Measurements from ENCODE around the gene HELZ.
"Not testable (repeated sequence)": the region's sequence is repeated elsewhere in the genome, so short reads cannot be mapped to it uniquely, and the experiment has no call there.

The HELZ gene, protein sequence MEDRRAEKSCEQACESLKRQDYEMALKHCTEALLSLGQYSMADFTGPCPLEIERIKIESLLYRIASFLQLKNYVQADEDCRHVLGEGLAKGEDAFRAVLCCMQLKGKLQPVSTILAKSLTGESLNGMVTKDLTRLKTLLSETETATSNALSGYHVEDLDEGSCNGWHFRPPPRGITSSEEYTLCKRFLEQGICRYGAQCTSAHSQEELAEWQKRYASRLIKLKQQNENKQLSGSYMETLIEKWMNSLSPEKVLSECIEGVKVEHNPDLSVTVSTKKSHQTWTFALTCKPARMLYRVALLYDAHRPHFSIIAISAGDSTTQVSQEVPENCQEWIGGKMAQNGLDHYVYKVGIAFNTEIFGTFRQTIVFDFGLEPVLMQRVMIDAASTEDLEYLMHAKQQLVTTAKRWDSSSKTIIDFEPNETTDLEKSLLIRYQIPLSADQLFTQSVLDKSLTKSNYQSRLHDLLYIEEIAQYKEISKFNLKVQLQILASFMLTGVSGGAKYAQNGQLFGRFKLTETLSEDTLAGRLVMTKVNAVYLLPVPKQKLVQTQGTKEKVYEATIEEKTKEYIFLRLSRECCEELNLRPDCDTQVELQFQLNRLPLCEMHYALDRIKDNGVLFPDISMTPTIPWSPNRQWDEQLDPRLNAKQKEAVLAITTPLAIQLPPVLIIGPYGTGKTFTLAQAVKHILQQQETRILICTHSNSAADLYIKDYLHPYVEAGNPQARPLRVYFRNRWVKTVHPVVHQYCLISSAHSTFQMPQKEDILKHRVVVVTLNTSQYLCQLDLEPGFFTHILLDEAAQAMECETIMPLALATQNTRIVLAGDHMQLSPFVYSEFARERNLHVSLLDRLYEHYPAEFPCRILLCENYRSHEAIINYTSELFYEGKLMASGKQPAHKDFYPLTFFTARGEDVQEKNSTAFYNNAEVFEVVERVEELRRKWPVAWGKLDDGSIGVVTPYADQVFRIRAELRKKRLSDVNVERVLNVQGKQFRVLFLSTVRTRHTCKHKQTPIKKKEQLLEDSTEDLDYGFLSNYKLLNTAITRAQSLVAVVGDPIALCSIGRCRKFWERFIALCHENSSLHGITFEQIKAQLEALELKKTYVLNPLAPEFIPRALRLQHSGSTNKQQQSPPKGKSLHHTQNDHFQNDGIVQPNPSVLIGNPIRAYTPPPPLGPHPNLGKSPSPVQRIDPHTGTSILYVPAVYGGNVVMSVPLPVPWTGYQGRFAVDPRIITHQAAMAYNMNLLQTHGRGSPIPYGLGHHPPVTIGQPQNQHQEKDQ (N-terminal part only)

DNA sequence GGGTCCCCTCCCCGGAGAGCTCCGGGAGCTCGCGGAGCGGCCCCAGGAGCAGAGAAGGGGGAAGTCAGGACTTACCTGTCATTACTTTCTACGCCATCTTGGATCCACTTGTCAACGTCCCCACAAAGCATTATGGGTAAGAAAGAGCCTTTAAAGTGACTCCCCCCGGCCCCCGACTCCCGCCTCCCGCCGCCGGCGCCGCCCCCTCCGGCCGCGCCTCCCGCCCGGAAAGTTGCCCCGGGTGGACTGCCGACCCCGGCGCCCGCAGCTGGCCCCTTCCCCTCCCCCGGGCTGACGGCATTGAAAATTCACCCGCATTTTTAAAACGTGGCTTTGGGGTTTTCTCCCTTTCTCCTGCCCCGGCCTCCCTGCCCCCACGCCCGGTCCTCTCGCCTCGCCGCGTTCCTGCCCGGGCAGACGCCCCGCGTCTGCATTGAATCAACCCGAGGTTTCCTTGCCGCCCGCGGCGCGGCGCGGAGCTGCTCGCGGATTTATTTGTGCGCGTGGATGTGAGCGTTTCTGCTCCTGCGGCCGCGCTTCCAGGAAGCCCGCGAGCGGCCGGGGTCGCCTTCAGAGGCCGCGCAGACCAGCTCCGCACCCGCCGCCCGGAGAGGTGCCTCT lies at the start of gene HELZ:
Gene HELZ, minus strand, starts transcription at position 124 of the 621 bp plus-strand sequence. CDS start 26,392 bp downstream, outside the sequence.
- peak; percentile 66 for DNase-seq

DNA sequence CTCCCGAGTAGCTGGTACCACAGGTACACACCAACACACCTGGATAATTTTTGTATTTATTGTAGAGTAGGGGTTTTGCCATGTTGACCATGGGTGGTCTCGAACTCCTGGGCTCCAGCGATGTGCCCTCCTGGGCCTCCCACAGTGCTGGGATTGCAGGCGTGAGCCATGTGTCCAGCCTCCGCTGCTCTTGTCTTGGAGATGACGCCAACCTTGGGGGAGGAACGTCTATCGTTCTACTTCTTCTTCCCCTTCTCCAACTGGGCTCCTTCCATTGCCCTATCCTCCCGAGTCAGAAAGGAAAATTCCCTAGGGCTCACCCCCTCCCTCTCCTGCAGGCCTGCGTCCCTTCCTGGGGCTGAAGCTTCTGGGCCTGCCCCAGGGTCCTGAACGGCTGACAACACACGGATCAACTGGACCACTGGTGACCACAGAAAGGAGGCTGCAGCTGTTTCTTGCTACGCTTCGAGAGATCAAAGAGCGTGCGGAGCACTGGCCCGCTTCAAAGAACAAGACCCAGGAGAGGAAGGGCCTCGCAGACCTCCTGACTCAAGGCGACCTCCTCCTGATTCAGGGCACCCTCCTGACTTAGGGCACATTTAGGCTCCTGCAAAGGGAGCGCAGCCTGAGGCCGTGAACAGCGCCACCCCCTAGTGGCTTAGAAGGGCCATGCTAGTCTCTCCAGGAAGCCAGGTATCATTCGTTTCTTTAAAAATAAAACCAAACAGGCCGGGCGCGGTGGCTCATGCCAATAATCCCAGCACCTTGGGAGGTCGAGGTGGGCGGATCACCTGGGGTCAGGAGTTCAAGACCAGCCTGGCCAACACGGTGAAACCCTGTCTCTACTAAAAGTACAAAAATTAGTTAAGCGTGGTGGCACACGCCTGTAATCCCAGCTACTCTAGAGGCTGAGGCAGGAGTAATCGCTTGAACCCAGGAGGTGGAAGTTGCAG lies 48.5 kb upstream of the HELZ start:
- peak; percentile 56 for DNase-seq

DNA sequence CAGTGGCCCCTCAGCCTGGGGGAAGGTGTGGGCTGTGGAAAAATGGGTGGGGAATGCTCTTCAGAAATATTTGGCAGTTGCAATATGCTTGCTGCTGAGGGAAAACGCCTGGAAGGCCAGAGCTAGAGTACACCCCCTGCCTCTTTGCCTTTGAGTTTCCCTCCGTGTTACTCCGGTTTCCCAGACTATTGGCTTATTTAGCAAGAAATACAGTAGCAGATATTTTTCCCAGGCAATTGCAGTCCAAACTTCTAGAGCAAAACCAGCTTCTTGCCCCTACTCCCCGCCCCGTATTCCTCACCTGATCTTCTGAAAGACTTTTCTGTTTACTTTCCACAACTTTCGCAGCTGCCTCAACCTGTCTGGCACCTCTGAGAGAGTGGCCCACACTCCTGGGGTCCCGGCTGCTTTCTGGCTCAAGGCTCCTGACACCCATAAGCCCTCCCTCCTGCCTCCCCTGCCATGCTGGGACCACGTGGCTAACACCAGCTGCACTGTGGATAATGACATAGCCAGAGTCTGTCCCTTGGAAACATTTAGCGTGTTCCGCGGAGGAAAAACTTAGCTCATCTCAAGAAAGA lies 45.8 kb upstream of the HELZ start:
- DNase-seq = no peak

DNA sequence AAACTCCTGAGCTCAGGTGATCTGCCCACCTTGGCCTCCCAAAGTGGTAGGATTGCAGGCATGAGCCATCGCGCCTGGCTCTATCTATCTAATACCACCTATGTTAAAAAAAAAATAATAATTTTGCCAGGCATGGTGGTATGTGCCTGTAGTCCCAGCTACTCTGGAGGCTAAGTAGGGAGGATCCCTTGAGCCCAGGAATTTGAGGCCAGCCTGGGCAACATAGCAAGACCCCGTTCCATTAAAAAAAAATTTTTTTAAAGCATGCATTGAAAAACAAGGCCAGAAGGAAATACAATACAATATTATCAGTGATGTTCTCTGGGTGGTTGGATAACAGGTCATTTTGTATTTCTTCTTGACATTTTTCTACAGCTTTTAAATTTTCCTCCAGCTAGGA lies 45.2 kb upstream of the HELZ start:
- no peak for DNase-seq

- no peak for DNase-seq
These were observed 44.3 kb upstream of the HELZ start for GRCh38 chr17:67289181-67289876.

DNA sequence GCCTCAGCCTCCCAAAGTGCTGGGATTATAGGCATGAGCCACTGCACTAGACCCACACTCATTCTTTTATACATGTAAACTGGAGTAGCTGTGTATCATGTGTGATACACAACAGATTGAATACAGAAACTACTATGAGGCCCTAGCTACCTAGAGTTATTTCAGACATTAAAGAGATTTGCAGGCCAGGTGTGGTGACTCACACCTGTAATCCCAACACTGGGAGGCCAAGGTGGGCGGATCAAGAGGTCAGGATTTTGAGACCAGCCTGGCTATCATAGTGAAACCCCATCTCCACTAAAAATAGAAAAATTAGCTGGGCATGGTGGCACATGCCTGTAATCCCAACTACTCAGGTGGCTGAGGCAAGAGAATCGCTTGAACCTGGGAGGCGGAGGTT lies 41.8 kb upstream of the HELZ start:
- not testable (repeated sequence) for DNase-seq

- DNase-seq = no peak
These were observed 40.4 kb upstream of the HELZ start for GRCh38 chr17:67285360-67285759.

DNA sequence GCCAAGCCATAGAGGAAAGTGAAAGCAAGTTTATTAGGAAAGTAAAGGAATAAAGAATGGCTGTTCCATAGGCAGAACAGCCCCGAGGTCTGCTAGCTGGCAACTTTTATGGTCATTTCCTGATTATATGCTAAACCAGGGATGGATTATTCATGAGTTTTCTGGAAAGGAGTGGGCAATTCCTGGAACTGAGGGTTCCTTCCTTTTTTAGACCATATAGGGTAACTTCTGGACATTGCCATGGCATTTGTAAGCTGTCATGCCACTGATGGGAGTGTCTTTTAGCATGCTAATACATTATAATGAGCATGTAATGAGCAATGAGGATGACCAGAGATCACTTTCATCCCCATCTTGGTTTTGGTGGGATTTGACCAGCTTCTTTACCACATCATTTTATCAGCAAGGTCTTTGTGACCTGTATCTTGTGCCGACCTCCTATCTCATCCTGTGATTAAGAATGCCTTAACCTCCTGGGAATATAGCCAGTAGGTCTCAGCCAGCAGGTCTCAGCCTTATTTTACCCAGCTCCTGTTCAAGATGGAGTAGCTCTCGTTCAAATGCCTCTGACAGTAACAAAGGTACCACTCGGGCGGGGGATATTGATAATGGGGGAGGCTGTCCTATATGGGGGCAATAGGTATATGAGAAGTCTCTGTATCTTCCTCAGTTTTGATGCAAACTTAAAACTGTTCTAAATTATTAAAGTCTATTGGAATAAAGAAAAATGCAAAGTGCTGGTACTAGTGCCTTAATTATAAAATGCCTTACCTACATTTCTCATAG lies 38.9 kb upstream of the HELZ start:
- DNase-seq = no peak

- no peak for DNase-seq
These were observed 36.7 kb upstream of the HELZ start for GRCh38 chr17:67281743-67282142.

- no peak for DNase-seq
These were observed 36.1 kb upstream of the HELZ start for GRCh38 chr17:67281053-67281452.

DNA sequence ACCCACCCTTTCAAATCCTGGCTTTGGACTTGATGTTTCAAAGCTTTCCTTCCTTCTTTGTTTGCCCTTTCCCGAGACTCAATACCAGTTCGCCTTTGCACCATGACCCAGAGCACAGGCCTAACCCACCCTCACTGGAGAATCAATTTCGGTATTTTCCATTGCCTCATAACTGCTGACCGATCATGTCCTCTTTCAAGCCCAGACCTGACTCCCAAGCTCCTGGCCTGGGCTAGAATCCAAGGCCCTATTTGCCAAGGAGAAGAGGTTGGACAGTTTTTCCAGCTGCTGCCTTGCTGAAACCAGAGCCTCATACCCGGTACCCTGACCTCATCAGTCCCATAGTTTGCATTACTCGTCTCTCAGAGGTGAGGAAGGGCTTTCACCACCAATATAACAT lies 35.3 kb upstream of the HELZ start:
- DNase-seq = no peak

DNA sequence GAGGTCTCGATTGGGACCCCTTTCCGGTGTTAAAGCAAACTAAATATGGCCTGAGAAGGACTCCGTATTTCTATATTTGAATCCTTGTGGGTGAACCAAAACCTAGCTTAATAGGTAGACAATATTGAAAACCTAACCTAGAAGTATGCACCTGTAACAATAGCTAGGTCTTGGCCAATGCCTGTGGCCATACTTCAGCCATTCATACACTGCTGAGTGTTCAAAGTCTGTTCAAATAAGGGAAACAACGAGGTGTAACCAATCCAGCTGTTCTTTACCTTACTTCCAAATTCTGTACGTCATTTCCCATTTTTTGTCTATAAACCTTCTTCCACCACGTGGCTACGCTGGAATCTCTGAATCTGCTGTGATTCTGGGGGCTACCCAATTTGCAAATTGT lies 34.1 kb upstream of the HELZ start:
- no peak for DNase-seq

DNA sequence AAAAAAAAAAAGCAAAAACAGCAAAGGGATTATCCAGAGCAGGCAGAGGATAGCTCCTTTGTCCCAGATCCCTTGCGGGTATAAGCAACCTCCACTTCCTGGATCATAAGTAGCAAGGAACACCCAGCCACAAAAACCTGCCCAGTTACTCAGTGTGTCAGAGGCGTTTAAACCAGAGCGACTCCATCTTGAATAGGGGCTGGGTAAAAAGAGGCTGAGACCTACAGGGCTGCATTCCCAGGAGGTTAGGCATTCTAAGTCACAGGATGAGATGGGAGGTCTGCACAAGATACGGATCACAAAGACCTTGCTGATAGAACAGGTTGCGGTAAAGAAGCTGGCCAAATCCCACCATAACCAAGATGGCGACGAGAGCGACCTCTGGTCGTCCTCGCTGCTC lies 33.4 kb upstream of the HELZ start:
- DNase-seq = no peak

- no peak for DNase-seq
These were observed 31.1 kb upstream of the HELZ start for GRCh38 chr17:67276075-67276474.

GRCh38 chr17:67274466-67274865 lies 29.5 kb upstream of the HELZ start:
- DNase-seq = no peak

GRCh38 chr17:67273900-67274299 lies 28.9 kb upstream of the HELZ start:
- DNase-seq = no peak

- no peak for DNase-seq
These were observed 27.5 kb upstream of the HELZ start for GRCh38 chr17:67272312-67273047.

DNA sequence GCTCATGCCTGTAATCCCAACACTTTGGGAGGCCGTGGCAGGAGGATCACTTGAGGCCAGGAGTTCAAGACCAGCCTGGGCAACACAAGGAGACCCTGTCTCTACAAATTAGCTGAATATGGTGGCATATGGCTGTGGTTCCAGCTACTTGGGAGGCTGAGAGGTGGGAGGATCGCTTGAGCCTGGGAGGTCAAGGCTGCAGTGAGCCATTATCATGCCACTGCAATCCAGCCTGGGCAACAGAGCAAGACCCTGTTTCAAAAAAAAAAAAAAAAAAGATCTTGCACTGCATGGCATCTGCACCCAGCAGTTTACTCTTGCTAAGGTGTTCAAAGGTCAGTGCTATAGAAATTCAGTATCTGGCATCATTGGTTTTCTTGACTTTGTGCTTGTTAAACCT lies 26.2 kb upstream of the HELZ start:
- not testable (repeated sequence) for DNase-seq

- DNase-seq = no peak
These were observed 25.4 kb upstream of the HELZ start for GRCh38 chr17:67270416-67270815.
